HepG2 (cell line): ENCODE results near the gene USP19. TPM values are rescaled to one million over a fixed set of nuclear protein-coding genes. Genes with fewer than 3 reads are reported as not detected.

Experiments
- ARHGAP35 ChIP-seq: sonication (generic); formaldehyde crosslinking; IDR thresholded peaks from 2 replicates; pipeline ENCODE4 v1.9.0; 2022; ENCODE audit warnings: mild to moderate bottlenecking, inconsistent platforms, moderate library complexity, missing genetic modification reagents, borderline replicate concordance
- HNF4A ChIP-seq: sonication (generic); formaldehyde crosslinking; IDR thresholded peaks from 2 replicates; pipeline ENCODE4 v1.4.0; 2020; ENCODE audit warnings: missing genetic modification reagents
- KDM1A ChIP-seq: IDR thresholded peaks from 2 replicates; pipeline ENCODE4 v1.6.1; 2016; ENCODE audit warnings: missing compliant biosample characterization
- NRL ChIP-seq: sonication (generic); formaldehyde crosslinking; IDR thresholded peaks from 2 replicates; pipeline ENCODE4 v1.5.0; 2020; ENCODE audit warnings: missing genetic modification reagents, mild to moderate bottlenecking, moderate library complexity, borderline replicate concordance
- PITX1 ChIP-seq: sonication (generic); formaldehyde crosslinking; IDR thresholded peaks from 2 replicates; pipeline ENCODE4 v1.5.1; 2020; ENCODE audit warnings: mild to moderate bottlenecking, missing genetic modification reagents
- SETDB1 ChIP-seq: sonication (generic); formaldehyde crosslinking; IDR thresholded peaks from 2 replicates; pipeline ENCODE4 v1.5.1; 2020; ENCODE audit warnings: missing genetic modification reagents, mild to moderate bottlenecking, borderline replicate concordance
- SIX1 ChIP-seq: sonication (generic); formaldehyde crosslinking; IDR thresholded peaks from 2 replicates; pipeline ENCODE4 v1.4.0; 2020; ENCODE audit warnings: missing genetic modification reagents, borderline replicate concordance
- ZNF230 ChIP-seq: sonication (generic); formaldehyde crosslinking; IDR thresholded peaks from 2 replicates; pipeline ENCODE4 v1.4.0; 2020; ENCODE audit warnings: mild to moderate bottlenecking, missing genetic modification reagents
- ZNF33A ChIP-seq: sonication (generic); formaldehyde crosslinking; IDR thresholded peaks from 2 replicates; pipeline ENCODE4 v1.5.1; 2020; ENCODE audit warnings: missing genetic modification reagents, mild to moderate bottlenecking, moderate library complexity, borderline replicate concordance
- ZNF446 ChIP-seq: sonication (generic); formaldehyde crosslinking; IDR thresholded peaks from 2 replicates; pipeline ENCODE4 v1.5.0; 2020; ENCODE audit warnings: mild to moderate bottlenecking, missing genetic modification reagents
- ZNF570 ChIP-seq: sonication (generic); formaldehyde crosslinking; IDR thresholded peaks from 2 replicates; pipeline ENCODE4 v1.4.0; 2020; ENCODE audit warnings: mild to moderate bottlenecking, missing genetic modification reagents, borderline replicate concordance
- polyA plus RNA-seq, 8 experiments: library from polyadenylated mRNA; depleted of rRNA in 3 of 8; stranded (reverse) in 7 of 8; unstranded in 1 of 8; fragments of >200 nt; fragmentation: Illumina TruSeq in 4 of 8; extraction: Trizol in 4 of 8; gene quantifications; 2 replicates each; pipeline versions ENCODE4 v1.2.1 to v1.2.3, GENCODE V29; 2011 to 2016; ENCODE audit warnings: low read depth in 4 of 8, missing spikeins in 1 of 8, mixed read lengths in 1 of 8; ENCODE audit not compliant: insufficient read depth in 1 of 8
- total RNA-seq, 5 experiments: library from RNA; depleted of rRNA; stranded (reverse); fragments of >200 nt; fragmentation: Illumina TruSeq; extraction: Trizol; gene quantifications; 2 replicates each; pipeline ENCODE4 v1.2.3, GENCODE V29; 2016; ENCODE audit warnings: low read depth in 1 of 5
- TF ChIP-seq, protein P1 (sequence below): sonication (generic); formaldehyde crosslinking; IDR thresholded peaks from one replicate; pipeline ENCODE4 v1.5.1; 2020; ENCODE audit warnings: mild to moderate bottlenecking, missing genetic modification reagents; ENCODE audit errors: not compliant biosample characterization
- TF ChIP-seq, protein P2 (sequence below): sonication (generic); formaldehyde crosslinking; IDR thresholded peaks from 2 replicates; pipeline ENCODE4 v1.5.1; 2020; ENCODE audit warnings: missing genetic modification reagents, mild to moderate bottlenecking, borderline replicate concordance
- TF ChIP-seq, protein P3 (sequence below): sonication (generic); formaldehyde crosslinking; IDR thresholded peaks from 2 replicates; pipeline ENCODE4 v1.4.0; 2020; ENCODE audit warnings: missing genetic modification reagents

USP19 gene
- total and polyA plus RNA-seq, 2 of the 13 experiments (the other 11 are each of a cell fraction or from before 2014, with no cell fraction given), result 28.3 to 31.7 TPM

DNA sequence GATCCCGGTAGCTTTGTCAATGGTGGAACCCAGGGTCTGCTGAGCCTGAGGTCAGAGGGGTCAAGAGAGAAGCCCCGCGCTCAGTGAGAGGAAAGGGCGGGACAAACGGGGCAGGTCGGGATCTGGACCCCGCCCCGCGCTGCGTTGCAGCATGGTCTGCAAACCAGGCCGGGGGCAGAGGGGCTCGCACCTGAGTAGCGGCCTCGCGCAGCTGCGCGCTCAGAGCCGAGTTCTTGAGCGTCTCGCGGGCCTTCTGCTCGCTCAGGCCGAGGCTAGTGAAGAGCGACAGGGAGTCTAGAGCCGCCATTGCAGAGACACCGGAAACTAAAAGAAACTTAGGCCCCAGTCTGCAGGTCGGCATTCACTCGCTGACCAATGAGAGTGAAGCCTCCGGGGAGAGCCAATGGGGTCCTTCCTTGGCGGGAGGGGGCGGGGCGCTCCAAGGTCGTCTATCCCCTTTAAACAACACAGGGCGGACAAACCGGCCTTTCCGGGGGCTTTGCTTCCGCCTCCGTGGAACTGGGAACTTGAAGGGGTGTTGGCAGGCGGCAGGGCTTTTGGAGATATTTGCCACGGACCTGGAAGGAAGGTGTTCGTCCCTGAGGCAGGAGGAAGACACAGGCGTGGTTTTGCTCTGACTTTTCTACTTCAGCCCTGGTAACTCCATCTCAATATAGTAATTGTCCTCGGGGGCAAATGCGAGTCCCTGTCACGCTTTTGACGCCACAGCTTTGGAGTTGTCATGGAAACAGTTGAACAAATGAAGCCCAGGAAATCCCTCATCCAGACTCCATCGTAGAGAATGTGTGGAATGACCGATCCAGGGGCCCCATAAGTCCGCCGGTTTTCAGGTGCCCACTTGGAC lies 16.0 kb downstream of the USP19 start, which contains the start of gene QARS1 (continued):
- TF ChIP-seq, protein P1, sequence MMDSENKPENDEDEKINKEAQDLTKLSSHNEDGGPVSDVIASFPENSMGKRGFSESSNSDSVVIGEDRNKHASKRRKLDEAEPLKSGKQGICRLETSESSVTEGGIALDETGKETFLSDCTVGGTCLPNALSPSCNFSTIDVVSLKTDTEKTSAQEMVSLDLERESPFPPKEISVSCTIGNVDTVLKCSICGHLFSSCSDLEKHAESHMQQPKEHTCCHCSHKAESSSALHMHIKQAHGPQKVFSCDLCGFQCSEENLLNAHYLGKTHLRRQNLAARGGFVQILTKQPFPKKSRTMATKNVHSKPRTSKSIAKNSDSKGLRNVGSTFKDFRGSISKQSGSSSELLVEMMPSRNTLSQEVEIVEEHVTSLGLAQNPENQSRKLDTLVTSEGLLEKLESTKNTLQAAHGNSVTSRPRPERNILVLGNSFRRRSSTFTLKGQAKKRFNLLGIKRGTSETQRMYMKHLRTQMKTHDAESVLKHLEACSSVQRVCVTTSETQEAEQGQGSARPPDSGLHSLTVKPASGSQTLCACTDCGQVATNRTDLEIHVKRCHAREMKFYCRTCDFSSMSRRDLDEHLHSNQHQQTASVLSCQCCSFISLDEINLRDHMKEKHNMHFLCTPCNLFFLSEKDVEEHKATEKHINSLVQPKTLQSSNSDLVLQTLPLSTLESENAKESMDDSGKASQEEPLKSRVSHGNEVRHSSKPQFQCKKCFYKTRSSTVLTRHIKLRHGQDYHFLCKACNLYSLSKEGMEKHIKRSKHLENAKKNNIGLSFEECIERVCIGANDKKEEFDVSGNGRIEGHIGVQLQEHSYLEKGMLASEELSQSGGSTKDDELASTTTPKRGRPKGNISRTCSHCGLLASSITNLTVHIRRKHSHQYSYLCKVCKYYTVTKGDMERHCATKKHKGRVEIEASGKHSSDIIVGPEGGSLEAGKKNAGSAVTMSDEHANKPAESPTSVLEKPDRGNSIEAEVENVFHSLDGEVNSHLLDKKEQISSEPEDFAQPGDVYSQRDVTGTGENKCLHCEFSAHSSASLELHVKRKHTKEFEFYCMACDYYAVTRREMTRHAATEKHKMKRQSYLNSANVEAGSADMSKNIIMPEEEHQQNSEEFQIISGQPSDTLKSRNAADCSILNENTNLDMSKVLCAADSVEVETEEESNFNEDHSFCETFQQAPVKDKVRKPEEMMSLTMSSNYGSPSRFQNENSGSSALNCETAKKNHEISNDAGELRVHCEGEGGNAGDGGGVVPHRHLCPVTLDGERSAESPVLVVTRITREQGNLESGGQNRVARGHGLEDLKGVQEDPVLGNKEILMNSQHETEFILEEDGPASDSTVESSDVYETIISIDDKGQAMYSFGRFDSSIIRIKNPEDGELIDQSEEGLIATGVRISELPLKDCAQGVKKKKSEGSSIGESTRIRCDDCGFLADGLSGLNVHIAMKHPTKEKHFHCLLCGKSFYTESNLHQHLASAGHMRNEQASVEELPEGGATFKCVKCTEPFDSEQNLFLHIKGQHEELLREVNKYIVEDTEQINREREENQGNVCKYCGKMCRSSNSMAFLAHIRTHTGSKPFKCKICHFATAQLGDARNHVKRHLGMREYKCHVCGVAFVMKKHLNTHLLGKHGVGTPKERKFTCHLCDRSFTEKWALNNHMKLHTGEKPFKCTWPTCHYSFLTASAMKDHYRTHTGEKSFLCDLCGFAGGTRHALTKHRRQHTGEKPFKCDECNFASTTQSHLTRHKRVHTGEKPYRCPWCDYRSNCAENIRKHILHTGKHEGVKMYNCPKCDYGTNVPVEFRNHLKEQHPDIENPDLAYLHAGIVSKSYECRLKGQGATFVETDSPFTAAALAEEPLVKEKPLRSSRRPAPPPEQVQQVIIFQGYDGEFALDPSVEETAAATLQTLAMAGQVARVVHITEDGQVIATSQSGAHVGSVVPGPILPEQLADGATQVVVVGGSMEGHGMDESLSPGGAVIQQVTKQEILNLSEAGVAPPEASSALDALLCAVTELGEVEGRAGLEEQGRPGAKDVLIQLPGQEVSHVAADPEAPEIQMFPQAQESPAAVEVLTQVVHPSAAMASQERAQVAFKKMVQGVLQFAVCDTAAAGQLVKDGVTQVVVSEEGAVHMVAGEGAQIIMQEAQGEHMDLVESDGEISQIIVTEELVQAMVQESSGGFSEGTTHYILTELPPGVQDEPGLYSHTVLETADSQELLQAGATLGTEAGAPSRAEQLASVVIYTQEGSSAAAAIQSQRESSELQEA, result peak; percentile 58
- TF ChIP-seq ZNF33A (CRISPR knock-in tag) (no peak), ARHGAP35 (no peak), SIX1 (CRISPR knock-in tag) (no peak), HNF4A (CRISPR knock-in tag) (peak; percentile 24; the same call in 1 of the 2 replicates), KDM1A (CRISPR knock-in tag) (no peak), PITX1 (CRISPR knock-in tag) (no peak), ZNF570 (CRISPR knock-in tag) (no peak; the same call in 1 of the 2 replicates), SETDB1 (CRISPR knock-in tag) (no peak), ZNF230 (0 out of 2 replicates have a peak, but pooled peaks have one; percentile 55), ZNF446 (CRISPR knock-in tag) (0 out of 2 replicates have a peak, but pooled peaks have one; percentile 91), NRL (CRISPR knock-in tag) (0 out of 2 replicates have a peak, but pooled peaks have one; percentile 67)
- TF ChIP-seq, protein P2, sequence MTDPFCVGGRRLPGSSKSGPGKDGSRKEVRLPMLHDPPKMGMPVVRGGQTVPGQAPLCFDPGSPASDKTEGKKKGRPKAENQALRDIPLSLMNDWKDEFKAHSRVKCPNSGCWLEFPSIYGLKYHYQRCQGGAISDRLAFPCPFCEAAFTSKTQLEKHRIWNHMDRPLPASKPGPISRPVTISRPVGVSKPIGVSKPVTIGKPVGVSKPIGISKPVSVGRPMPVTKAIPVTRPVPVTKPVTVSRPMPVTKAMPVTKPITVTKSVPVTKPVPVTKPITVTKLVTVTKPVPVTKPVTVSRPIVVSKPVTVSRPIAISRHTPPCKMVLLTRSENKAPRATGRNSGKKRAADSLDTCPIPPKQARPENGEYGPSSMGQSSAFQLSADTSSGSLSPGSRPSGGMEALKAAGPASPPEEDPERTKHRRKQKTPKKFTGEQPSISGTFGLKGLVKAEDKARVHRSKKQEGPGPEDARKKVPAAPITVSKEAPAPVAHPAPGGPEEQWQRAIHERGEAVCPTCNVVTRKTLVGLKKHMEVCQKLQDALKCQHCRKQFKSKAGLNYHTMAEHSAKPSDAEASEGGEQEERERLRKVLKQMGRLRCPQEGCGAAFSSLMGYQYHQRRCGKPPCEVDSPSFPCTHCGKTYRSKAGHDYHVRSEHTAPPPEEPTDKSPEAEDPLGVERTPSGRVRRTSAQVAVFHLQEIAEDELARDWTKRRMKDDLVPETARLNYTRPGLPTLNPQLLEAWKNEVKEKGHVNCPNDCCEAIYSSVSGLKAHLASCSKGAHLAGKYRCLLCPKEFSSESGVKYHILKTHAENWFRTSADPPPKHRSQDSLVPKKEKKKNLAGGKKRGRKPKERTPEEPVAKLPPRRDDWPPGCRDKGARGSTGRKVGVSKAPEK (CRISPR knock-in tag), result no peak
- TF ChIP-seq, protein P3, sequence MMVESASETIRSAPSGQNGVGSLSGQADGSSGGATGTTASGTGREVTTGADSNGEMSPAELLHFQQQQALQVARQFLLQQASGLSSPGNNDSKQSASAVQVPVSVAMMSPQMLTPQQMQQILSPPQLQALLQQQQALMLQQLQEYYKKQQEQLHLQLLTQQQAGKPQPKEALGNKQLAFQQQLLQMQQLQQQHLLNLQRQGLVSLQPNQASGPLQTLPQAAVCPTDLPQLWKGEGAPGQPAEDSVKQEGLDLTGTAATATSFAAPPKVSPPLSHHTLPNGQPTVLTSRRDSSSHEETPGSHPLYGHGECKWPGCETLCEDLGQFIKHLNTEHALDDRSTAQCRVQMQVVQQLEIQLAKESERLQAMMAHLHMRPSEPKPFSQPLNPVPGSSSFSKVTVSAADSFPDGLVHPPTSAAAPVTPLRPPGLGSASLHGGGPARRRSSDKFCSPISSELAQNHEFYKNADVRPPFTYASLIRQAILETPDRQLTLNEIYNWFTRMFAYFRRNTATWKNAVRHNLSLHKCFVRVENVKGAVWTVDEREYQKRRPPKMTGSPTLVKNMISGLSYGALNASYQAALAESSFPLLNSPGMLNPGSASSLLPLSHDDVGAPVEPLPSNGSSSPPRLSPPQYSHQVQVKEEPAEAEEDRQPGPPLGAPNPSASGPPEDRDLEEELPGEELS (CRISPR knock-in tag), result peak; percentile 16; the same call in 1 of the 2 replicates
